Measurements from ENCODE around the gene RBKS.
"Not testable (repeated sequence)": the region's sequence is repeated elsewhere in the genome, so short reads cannot be mapped to it uniquely, and the experiment has no call there.

Gene RBKS

GRCh38 chr2:27763907-27764267, 126.3 kb downstream of the RBKS start:
- no peaks in the 10 kb centered on the region for H3K9me3 ChIP-seq (ENCODE audit: control insufficient read depth in 2 of 2, low read length in 2 of 2)
- H3K36me3 ChIP-seq (ENCODE audit: control insufficient read depth in 2 of 2, insufficient read depth in 2 of 2, low read length in 2 of 2): no peaks in the 10 kb centered on the region
- H3K27ac ChIP-seq (ENCODE audit: low read length): no peak overlapping the region
- H3K4me3 ChIP-seq (ENCODE audit: low read length in 2 of 2): no peak overlapping the region
- H3K4me1 ChIP-seq (ENCODE audit: control insufficient read depth, insufficient read depth, low read length): peaks cover 5% of the 10 kb centered on the region
- H3K27me3 ChIP-seq (ENCODE audit: control insufficient read depth in 1 of 2, insufficient read depth in 2 of 2, low read length in 2 of 2): peaks cover 0 to 3% of the 10 kb centered on the region in 2 donors
- H3K9ac ChIP-seq (ENCODE audit: low read length in 2 of 2): no peak overlapping the region

GRCh38 chr2:27762951-27763906, 127.0 kb downstream of the RBKS start:
- no peaks in the 10 kb centered on the region for H3K9me3 ChIP-seq (ENCODE audit: control insufficient read depth in 2 of 2, low read length in 2 of 2)
- no peaks in the 10 kb centered on the region for H3K36me3 ChIP-seq (ENCODE audit: control insufficient read depth in 2 of 2, insufficient read depth in 2 of 2, low read length in 2 of 2)
- no peak overlapping the region for H3K9ac ChIP-seq (ENCODE audit: low read length in 2 of 2)
- peaks cover 0 to under 1% of the 10 kb centered on the region in 2 donors for H3K27me3 ChIP-seq (ENCODE audit: control insufficient read depth in 1 of 2, insufficient read depth in 2 of 2, low read length in 2 of 2)
- H3K4me1 ChIP-seq (ENCODE audit: control insufficient read depth, insufficient read depth, low read length): peaks cover 5% of the 10 kb centered on the region
- no peak overlapping the region for H3K4me3 ChIP-seq (ENCODE audit: low read length in 2 of 2)
- no peak overlapping the region for H3K27ac ChIP-seq (ENCODE audit: low read length)

- Histone ChIP-seq H3K4me3 (ENCODE audit: low read length in 2 of 2) (no peak overlapping the region), H3K27me3 (ENCODE audit: control insufficient read depth in 1 of 2, insufficient read depth in 2 of 2, low read length in 2 of 2) (no peaks in the 10 kb centered on the region), H3K9ac (ENCODE audit: low read length in 2 of 2) (no peak overlapping the region), H3K27ac (ENCODE audit: low read length) (no peak overlapping the region), H3K36me3 (ENCODE audit: control insufficient read depth in 2 of 2, insufficient read depth in 2 of 2, low read length in 2 of 2) (no peaks in the 10 kb centered on the region), H3K4me1 (ENCODE audit: control insufficient read depth, insufficient read depth, low read length) (peaks cover 3% of the 10 kb centered on the region), H3K9me3 (ENCODE audit: control insufficient read depth in 2 of 2, low read length in 2 of 2) (no peaks in the 10 kb centered on the region)
These were observed 133.4 kb downstream of the RBKS start for GRCh38 chr2:27756544-27757498.

GRCh38 chr2:27756091-27756490, 134.1 kb downstream of the RBKS start:
- Histone ChIP-seq H3K9ac (ENCODE audit: low read length in 2 of 2) (no peak overlapping the region), H3K4me3 (ENCODE audit: low read length in 2 of 2) (no peak overlapping the region), H3K4me1 (ENCODE audit: control insufficient read depth, insufficient read depth, low read length) (peaks cover 3% of the 10 kb centered on the region), H3K36me3 (ENCODE audit: control insufficient read depth in 2 of 2, insufficient read depth in 2 of 2, low read length in 2 of 2) (no peaks in the 10 kb centered on the region), H3K27ac (ENCODE audit: low read length) (no peak overlapping the region), H3K9me3 (ENCODE audit: control insufficient read depth in 2 of 2, low read length in 2 of 2) (no peaks in the 10 kb centered on the region), H3K27me3 (ENCODE audit: control insufficient read depth in 1 of 2, insufficient read depth in 2 of 2, low read length in 2 of 2) (no peaks in the 10 kb centered on the region)

- H3K4me1 ChIP-seq (ENCODE audit: control insufficient read depth, insufficient read depth, low read length): peaks cover 3% of the 10 kb centered on the region
- H3K9me3 ChIP-seq (ENCODE audit: control insufficient read depth in 2 of 2, low read length in 2 of 2): no peaks in the 10 kb centered on the region
- H3K9ac ChIP-seq (ENCODE audit: low read length in 2 of 2): no peak overlapping the region
- H3K27ac ChIP-seq (ENCODE audit: low read length): no peak overlapping the region
- H3K27me3 ChIP-seq (ENCODE audit: control insufficient read depth in 1 of 2, insufficient read depth in 2 of 2, low read length in 2 of 2): no peaks in the 10 kb centered on the region
- no peak overlapping the region for H3K4me3 ChIP-seq (ENCODE audit: low read length in 2 of 2)
- H3K36me3 ChIP-seq (ENCODE audit: control insufficient read depth in 2 of 2, insufficient read depth in 2 of 2, low read length in 2 of 2): no peaks in the 10 kb centered on the region
These were observed 135.4 kb downstream of the RBKS start for GRCh38 chr2:27754831-27755230.

- H3K36me3 ChIP-seq (ENCODE audit: control insufficient read depth in 2 of 2, insufficient read depth in 2 of 2, low read length in 2 of 2): no peaks in the 10 kb centered on the region
- H3K9me3 ChIP-seq (ENCODE audit: control insufficient read depth in 2 of 2, low read length in 2 of 2): no peaks in the 10 kb centered on the region
- H3K9ac ChIP-seq (ENCODE audit: low read length in 2 of 2): no peak overlapping the region
- H3K4me1 ChIP-seq (ENCODE audit: control insufficient read depth, insufficient read depth, low read length): peaks cover 3% of the 10 kb centered on the region
- no peak overlapping the region for H3K4me3 ChIP-seq (ENCODE audit: low read length in 2 of 2)
- H3K27me3 ChIP-seq (ENCODE audit: control insufficient read depth in 1 of 2, insufficient read depth in 2 of 2, low read length in 2 of 2): no peaks in the 10 kb centered on the region
- no peak overlapping the region for H3K27ac ChIP-seq (ENCODE audit: low read length)
These were observed 136.0 kb downstream of the RBKS start for GRCh38 chr2:27754138-27754588.

- Histone ChIP-seq H3K9me3 (ENCODE audit: control insufficient read depth in 2 of 2, low read length in 2 of 2) (no peaks in the 10 kb centered on the region), H3K27ac (ENCODE audit: low read length) (no peak overlapping the region), H3K9ac (ENCODE audit: low read length in 2 of 2) (no peak overlapping the region)
These were observed 137.5 kb downstream of the RBKS start for GRCh38 chr2:27752551-27753237.

GRCh38 chr2:27751377-27751776, 138.8 kb downstream of the RBKS start:
- Histone ChIP-seq H3K9ac (ENCODE audit: low read length in 2 of 2) (no peak overlapping the region), H3K27me3 (ENCODE audit: control insufficient read depth in 1 of 2, insufficient read depth in 2 of 2, low read length in 2 of 2) (no peaks in the 10 kb centered on the region), H3K4me1 (ENCODE audit: control insufficient read depth, insufficient read depth, low read length) (peaks cover 3% of the 10 kb centered on the region), H3K9me3 (ENCODE audit: control insufficient read depth in 2 of 2, low read length in 2 of 2) (no peaks in the 10 kb centered on the region), H3K36me3 (ENCODE audit: control insufficient read depth in 2 of 2, insufficient read depth in 2 of 2, low read length in 2 of 2) (no peaks in the 10 kb centered on the region), H3K4me3 (ENCODE audit: low read length in 2 of 2) (no peak overlapping the region), H3K27ac (ENCODE audit: low read length) (no peak overlapping the region)

More at GRCh38 chr2:27752551-27753237, 137.5 kb downstream of the RBKS start:
- H3K36me3 ChIP-seq (ENCODE audit: control insufficient read depth in 2 of 2, insufficient read depth in 2 of 2, low read length in 2 of 2): no peaks in the 10 kb centered on the region
- H3K4me1 ChIP-seq (ENCODE audit: control insufficient read depth, insufficient read depth, low read length): peaks cover 3% of the 10 kb centered on the region
- no peaks in the 10 kb centered on the region for H3K27me3 ChIP-seq (ENCODE audit: control insufficient read depth in 1 of 2, insufficient read depth in 2 of 2, low read length in 2 of 2)
- H3K4me3 ChIP-seq (ENCODE audit: low read length in 2 of 2): no peak overlapping the region

GRCh38 chr2:27748803-27749554, 141.2 kb downstream of the RBKS start:
- not testable (repeated sequence) for H3K9ac ChIP-seq (ENCODE audit: low read length in 2 of 2); H3K4me3 ChIP-seq (ENCODE audit: low read length in 2 of 2); H3K27me3 ChIP-seq (ENCODE audit: control insufficient read depth in 1 of 2, insufficient read depth in 2 of 2, low read length in 2 of 2); H3K9me3 ChIP-seq (ENCODE audit: control insufficient read depth in 2 of 2, low read length in 2 of 2); H3K36me3 ChIP-seq (ENCODE audit: control insufficient read depth in 2 of 2, insufficient read depth in 2 of 2, low read length in 2 of 2); H3K4me1 ChIP-seq (ENCODE audit: control insufficient read depth, insufficient read depth, low read length); H3K27ac ChIP-seq (ENCODE audit: low read length)

Data from stomach smooth muscle (tissue), 2 donors.